Skeletal muscle satellite cell (primary cell): ENCODE results near the gene ZNF638.

Experiments used
- H3K27me3 ChIP-seq: 2 replicates; pipeline ENCODE4 v1.7.0; 2013; ENCODE audit warnings: low read length; ENCODE audit not compliant: control insufficient read depth, insufficient read depth
- H3K36me3 ChIP-seq: 2 replicates; pipeline ENCODE4 v1.7.0; 2013; ENCODE audit warnings: mild to moderate bottlenecking, control low read depth, low read length; ENCODE audit not compliant: insufficient read depth
- H3K4me1 ChIP-seq: 2 replicates; pipeline ENCODE4 v1.7.0; 2013; ENCODE audit warnings: low read length; ENCODE audit not compliant: control insufficient read depth, insufficient read depth
- H3K4me2 ChIP-seq: 2 replicates; pipeline ENCODE4 v1.7.0; 2013; ENCODE audit warnings: mild to moderate bottlenecking, low read length
- H3K4me3 ChIP-seq: 2 replicates; pipeline ENCODE4 v1.7.0; 2013; ENCODE audit warnings: low read length
- H3K9ac ChIP-seq: 2 replicates; pipeline ENCODE4 v1.7.0; 2013; ENCODE audit warnings: mild to moderate bottlenecking, low read depth, low read length, moderate library complexity
- H3K9me3 ChIP-seq: replicated peaks from 2 replicates; pipeline ENCODE4 v1.7.0; 2013; ENCODE audit warnings: mild to moderate bottlenecking, control low read depth, low read length

The ZNF638 gene

GRCh38 chr2:71362447-71362846 is 30.9 kb downstream of the ZNF638 start:
- no peak overlapping the region for H3K9ac ChIP-seq
- H3K4me2 ChIP-seq: no peak overlapping the region
- H3K9me3 ChIP-seq: no peaks in the 10 kb centered on the region
- H3K4me1 ChIP-seq: peaks cover 6% of the 10 kb centered on the region
- H3K27me3 ChIP-seq: no peaks in the 10 kb centered on the region
- H3K36me3 ChIP-seq: peaks cover 75% of the 10 kb centered on the region
- no peak overlapping the region for H3K4me3 ChIP-seq

GRCh38 chr2:71370015-71370414 is 38.4 kb downstream of the ZNF638 start:
- H3K4me2 ChIP-seq: no peak overlapping the region
- H3K9me3 ChIP-seq: no peaks in the 10 kb centered on the region
- H3K36me3 ChIP-seq: peaks cover 61% of the 10 kb centered on the region
- no peak overlapping the region for H3K4me3 ChIP-seq
- no peak overlapping the region for H3K9ac ChIP-seq
- H3K27me3 ChIP-seq: no peaks in the 10 kb centered on the region
- H3K4me1 ChIP-seq: no peaks in the 10 kb centered on the region

DNA sequence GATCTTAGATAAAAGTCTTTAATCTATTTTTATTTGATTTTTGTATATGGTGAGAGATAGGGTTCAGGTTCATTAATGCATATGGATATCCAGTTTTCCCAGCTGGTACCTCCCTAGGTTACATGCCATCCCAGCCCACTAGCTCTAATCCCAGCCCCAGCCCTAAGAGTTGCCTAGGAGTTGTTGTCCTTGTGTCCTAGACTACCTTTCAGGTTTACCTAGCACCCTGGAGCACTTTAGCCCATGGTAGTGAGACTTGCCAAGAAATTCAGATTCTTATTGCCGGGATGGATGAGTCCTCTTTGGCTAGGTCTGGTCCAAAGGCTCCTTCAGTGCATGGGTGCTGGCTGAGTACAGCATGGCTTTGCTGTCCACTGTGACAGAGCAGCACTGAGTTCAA is 40.5 kb downstream of the ZNF638 start:
- H3K4me1 ChIP-seq: no peaks in the 10 kb centered on the region
- no peaks in the 10 kb centered on the region for H3K9me3 ChIP-seq
- H3K36me3 ChIP-seq: peaks cover 59% of the 10 kb centered on the region
- H3K27me3 ChIP-seq: no peaks in the 10 kb centered on the region
- no peak overlapping the region for H3K4me3 ChIP-seq
- no peak overlapping the region for H3K9ac ChIP-seq
- H3K4me2 ChIP-seq: no peak overlapping the region

DNA sequence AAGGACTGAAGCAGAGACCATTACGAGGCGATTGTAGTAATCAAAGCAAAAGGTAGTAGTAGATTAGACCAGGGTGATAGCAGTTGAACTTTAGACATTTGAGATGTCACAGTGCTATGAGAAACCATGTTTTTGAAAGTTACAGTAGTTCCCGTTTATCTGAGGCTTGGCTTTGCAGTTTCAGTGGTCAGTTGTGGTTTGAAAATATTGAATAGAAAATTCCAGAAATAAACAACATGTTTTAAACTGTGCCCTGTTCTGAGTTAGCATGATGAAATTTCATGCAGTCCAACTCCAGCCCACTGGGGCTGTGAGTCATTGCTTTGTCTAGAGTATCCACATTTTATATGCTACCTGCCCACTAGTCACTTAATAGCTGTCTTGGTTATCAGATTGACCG is 47.5 kb downstream of the ZNF638 start:
- Histone ChIP-seq H3K4me2 (peak overlapping the region; percentile 49), H3K9ac (no peak overlapping the region), H3K9me3 (no peaks in the 10 kb centered on the region), H3K36me3 (peaks cover 35% of the 10 kb centered on the region), H3K27me3 (no peaks in the 10 kb centered on the region), H3K4me1 (peaks cover 20% of the 10 kb centered on the region), H3K4me3 (no peak overlapping the region)

GRCh38 chr2:71380665-71381064 is 49.1 kb downstream of the ZNF638 start:
- H3K9me3 ChIP-seq: no peaks in the 10 kb centered on the region
- H3K4me2 ChIP-seq: no peak overlapping the region
- peaks cover 25% of the 10 kb centered on the region for H3K36me3 ChIP-seq
- peaks cover 30% of the 10 kb centered on the region for H3K4me1 ChIP-seq
- H3K27me3 ChIP-seq: no peaks in the 10 kb centered on the region
- H3K9ac ChIP-seq: no peak overlapping the region
- H3K4me3 ChIP-seq: no peak overlapping the region

DNA sequence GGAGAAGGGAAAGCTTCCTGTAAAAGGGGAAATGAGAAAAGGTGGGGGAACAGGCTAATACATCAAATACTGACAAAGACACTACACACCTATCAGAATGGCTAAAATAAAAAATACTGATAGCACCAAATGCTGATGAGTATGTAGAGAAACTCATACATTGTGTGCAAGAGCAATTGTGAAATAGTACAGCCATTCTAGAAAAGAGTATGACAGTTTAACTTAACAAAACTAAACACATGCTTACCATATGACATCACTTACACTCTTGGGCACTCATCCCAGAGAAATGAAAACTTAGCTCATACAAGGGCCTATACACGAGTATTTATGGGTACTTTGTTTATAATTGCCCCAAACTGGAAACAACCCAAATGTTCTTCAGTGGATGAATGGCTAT is 53.4 kb downstream of the ZNF638 start:
- peaks cover 18% of the 10 kb centered on the region for H3K4me1 ChIP-seq
- no peak overlapping the region for H3K4me3 ChIP-seq
- peaks cover 41% of the 10 kb centered on the region for H3K36me3 ChIP-seq
- no peaks in the 10 kb centered on the region for H3K27me3 ChIP-seq
- no peaks in the 10 kb centered on the region for H3K9me3 ChIP-seq
- no peak overlapping the region for H3K4me2 ChIP-seq
- no peak overlapping the region for H3K9ac ChIP-seq

DNA sequence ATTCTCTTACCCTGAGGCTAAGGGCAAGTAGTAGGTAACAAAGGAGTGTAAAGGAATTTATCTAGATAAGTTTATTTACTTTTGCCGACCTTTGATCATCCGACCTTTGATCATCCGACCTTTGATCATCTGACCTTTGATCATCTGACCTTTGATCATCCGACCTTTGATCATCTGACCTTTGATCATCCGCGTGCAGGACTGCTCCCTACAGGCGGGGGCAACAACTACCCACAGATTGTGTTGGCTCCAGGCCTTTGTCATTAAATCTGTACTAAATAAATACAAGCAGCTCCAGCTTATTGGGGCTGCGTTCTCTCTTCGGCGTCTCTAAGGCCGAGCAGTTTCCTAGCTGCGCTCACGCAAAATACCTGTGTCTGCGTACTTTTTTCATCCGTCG is 56.6 kb downstream of the ZNF638 start:
- H3K9me3 ChIP-seq: no peaks in the 10 kb centered on the region
- H3K4me3 ChIP-seq: no peak overlapping the region
- peaks cover 57% of the 10 kb centered on the region for H3K36me3 ChIP-seq

DNA sequence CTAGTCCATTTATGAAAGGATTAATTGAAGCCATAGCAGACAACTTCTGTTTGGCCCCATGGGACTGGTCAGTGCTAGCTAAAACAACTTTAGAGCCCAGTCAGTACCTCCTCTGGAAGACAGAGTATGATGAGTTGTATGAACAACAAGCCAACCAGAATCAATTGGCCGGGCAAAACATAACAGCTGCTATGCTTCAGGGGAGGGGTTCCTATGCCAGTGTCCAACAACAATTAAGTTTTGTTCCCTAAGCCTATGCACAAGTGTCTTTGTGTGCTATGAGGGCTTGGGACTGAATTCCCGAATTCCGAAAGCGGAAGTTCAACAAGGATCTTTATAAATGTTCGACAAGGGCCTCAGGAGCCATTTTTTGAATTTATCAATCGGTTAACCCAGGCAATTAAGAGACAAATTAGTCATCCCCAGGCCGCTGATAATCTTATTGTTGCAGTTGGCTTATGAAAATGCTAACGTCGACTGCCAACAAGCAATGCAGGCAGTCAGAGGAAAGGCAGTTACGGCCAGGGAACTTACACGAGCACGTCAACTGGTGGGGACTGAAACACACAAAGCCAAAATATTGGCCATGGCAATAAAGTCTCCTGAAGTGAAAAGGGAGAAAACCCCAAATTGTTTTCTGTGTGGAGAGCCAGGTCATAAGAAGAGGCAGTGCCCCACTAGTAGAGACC is 57.9 kb downstream of the ZNF638 start:
- Histone ChIP-seq H3K4me3 (no peak overlapping the region), H3K4me2 (no peak overlapping the region), H3K9ac (no peak overlapping the region), H3K4me1 (peaks cover 8% of the 10 kb centered on the region), H3K36me3 (peaks cover 69% of the 10 kb centered on the region), H3K27me3 (no peaks in the 10 kb centered on the region), H3K9me3 (no peaks in the 10 kb centered on the region)

More for the DNA sequence above, 56.6 kb downstream of the ZNF638 start:
- Histone ChIP-seq H3K27me3 (no peaks in the 10 kb centered on the region), H3K4me1 (peaks cover 10% of the 10 kb centered on the region), H3K9ac (no peak overlapping the region), H3K4me2 (no peak overlapping the region)

- Histone ChIP-seq H3K4me1 (no peaks in the 10 kb centered on the region), H3K9ac (no peak overlapping the region), H3K27me3 (no peaks in the 10 kb centered on the region), H3K4me2 (no peak overlapping the region), H3K9me3 (no peaks in the 10 kb centered on the region), H3K4me3 (no peak overlapping the region), H3K36me3 (peaks cover 75% of the 10 kb centered on the region)
These were observed 61.6 kb downstream of the ZNF638 start for GRCh38 chr2:71393216-71393615.

DNA sequence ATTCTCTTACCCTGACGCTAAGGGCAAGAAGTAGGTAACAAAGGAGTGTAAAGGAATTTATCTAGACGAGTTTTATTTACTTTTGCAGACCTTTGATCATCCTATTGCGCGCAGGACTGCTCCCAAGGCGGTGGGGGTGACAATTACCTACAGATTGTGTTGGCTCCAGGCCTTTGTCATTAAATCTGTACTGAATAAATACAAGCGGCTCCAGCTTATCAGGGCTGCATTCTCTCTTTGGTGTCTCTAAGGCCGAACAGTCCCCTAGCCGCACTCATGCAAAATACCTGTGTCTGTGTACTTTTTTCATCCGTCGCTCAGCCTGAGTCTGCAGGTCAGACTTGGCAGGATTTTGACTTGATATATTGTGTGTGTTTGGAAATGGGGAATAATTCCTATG is 63.9 kb downstream of the ZNF638 start:
- H3K4me3 ChIP-seq: no peak overlapping the region
- no peaks in the 10 kb centered on the region for H3K9me3 ChIP-seq
- H3K9ac ChIP-seq: no peak overlapping the region
- no peaks in the 10 kb centered on the region for H3K27me3 ChIP-seq
- peaks cover 60% of the 10 kb centered on the region for H3K36me3 ChIP-seq
- no peak overlapping the region for H3K4me2 ChIP-seq
- H3K4me1 ChIP-seq: no peaks in the 10 kb centered on the region

GRCh38 chr2:71402427-71402826 is 70.8 kb downstream of the ZNF638 start:
- Histone ChIP-seq H3K27me3 (no peaks in the 10 kb centered on the region), H3K9me3 (no peaks in the 10 kb centered on the region), H3K9ac (no peak overlapping the region), H3K4me3 (no peak overlapping the region), H3K4me1 (no peaks in the 10 kb centered on the region), H3K4me2 (no peak overlapping the region), H3K36me3 (peaks cover 66% of the 10 kb centered on the region)

- Histone ChIP-seq H3K4me1 (no peaks in the 10 kb centered on the region), H3K27me3 (no peaks in the 10 kb centered on the region), H3K36me3 (peaks cover 53% of the 10 kb centered on the region), H3K9me3 (no peaks in the 10 kb centered on the region), H3K4me3 (no peak overlapping the region), H3K4me2 (no peak overlapping the region), H3K9ac (no peak overlapping the region)
These were observed 78.0 kb downstream of the ZNF638 start for GRCh38 chr2:71409611-71410010.
